ENCODE measurements around the gene TAF11L2. TPM values are rescaled to one million over a fixed set of nuclear protein-coding genes. Genes with fewer than 3 reads are reported as not detected.

Gene TAF11L2
- total RNA-seq = not detected

GRCh38 chr5:17497931-17498330 lies at the start of gene TAF11L2:
TAF11L2 (plus strand) TSS chr5:17498231.

DNA sequence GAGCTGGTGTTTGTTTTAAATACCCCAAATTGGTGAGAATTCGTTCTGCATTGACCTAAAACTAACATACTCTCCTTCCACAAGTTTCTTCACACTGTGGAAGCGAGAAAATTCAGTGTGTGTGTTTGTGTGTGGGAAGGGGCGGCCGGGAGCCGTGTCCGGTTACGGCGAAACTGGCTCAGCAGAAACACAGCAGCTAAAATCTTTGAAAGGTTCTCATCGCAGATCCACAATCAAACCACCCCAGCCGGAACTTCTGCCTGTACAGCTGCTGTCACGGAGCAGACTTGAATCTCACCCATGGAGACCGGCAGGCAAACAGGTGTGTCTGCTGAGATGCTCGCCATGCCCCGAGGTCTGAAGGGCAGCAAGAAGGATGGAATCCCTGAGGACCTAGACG lies 20.0 kb downstream of the TAF11L2 start, which contains the start of gene TAF11L3:
TAF11L3 (plus strand) TSS at position 301 of the 400 bp plus-strand sequence.

DNA sequence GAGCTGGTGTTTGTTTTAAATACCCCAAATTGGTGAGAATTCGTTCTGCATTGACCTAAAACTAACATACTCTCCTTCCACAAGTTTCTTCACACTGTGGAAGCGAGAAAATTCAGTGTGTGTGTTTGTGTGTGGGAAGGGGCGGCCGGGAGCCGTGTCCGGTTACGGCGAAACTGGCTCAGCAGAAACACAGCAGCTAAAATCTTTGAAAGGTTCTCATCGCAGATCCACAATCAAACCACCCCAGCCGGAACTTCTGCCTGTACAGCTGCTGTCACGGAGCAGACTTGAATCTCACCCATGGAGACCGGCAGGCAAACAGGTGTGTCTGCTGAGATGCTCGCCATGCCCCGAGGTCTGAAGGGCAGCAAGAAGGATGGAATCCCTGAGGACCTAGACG lies 23.5 kb downstream of the TAF11L2 start, which contains the start of gene TAF11L4:
TAF11L4 (plus strand) TSS at position 301 of the 400 bp plus-strand sequence.

DNA sequence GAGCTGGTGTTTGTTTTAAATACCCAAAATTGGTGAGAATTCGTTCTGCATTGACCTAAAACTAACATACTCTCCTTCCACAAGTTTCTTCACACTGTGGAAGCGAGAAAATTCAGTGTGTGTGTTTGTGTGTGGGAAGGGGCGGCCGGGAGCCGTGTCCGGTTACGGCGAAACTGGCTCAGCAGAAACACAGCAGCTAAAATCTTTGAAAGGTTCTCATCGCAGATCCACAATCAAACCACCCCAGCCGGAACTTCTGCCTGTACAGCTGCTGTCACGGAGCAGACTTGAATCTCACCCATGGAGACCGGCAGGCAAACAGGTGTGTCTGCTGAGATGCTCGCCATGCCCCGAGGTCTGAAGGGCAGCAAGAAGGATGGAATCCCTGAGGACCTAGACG lies 26.9 kb downstream of the TAF11L2 start, which contains the start of gene TAF11L5:
TAF11L5 (plus strand) TSS at position 301 of the 400 bp plus-strand sequence.

DNA sequence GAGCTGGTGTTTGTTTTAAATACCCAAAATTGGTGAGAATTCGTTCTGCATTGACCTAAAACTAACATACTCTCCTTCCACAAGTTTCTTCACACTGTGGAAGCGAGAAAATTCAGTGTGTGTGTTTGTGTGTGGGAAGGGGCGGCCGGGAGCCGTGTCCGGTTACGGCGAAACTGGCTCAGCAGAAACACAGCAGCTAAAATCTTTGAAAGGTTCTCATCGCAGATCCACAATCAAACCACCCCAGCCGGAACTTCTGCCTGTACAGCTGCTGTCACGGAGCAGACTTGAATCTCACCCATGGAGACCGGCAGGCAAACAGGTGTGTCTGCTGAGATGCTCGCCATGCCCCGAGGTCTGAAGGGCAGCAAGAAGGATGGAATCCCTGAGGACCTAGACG lies 30.3 kb downstream of the TAF11L2 start, which contains the start of gene TAF11L6:
TAF11L6 (plus strand) TSS at position 301 of the 400 bp plus-strand sequence.

Small RNA genes within 50 kb of the gene (small RNA-seq; reads per million reads assigned to genes)
- gene AC106774.3 = 0 reads per million in 2 donors

Other genes with a start within 250 kb of the TAF11L2 start
- gene TAF11L3, start 20.1 kb downstream of the TAF11L2 start, total RNA-seq = not detected
- gene TAF11L4, start 23.6 kb downstream of the TAF11L2 start, total RNA-seq = not detected
- gene TAF11L5, start 27.0 kb downstream of the TAF11L2 start, total RNA-seq = not detected
- not detected for gene TAF11L6, start 30.4 kb downstream of the TAF11L2 start, total RNA-seq
- gene TAF11L7, start 87.5 kb downstream of the TAF11L2 start, total RNA-seq = not detected
- not detected for gene TAF11L8, start 92.7 kb downstream of the TAF11L2 start, total RNA-seq
- gene TAF11L9, start 96.2 kb downstream of the TAF11L2 start, total RNA-seq = not detected
- gene TAF11L10, start 99.6 kb downstream of the TAF11L2 start, total RNA-seq = not detected
- gene TAF11L11, start 106.0 kb downstream of the TAF11L2 start, total RNA-seq = not detected
- not detected for gene TAF11L12, start 112.2 kb downstream of the TAF11L2 start, total RNA-seq
- gene TAF11L13, start 133.9 kb downstream of the TAF11L2 start, total RNA-seq = not detected
- gene TAF11L14, start 136.2 kb downstream of the TAF11L2 start, total RNA-seq = not detected